Endodermal cell (in vitro differentiated cells): ENCODE data around the gene NCKAP5. TPM values are rescaled to one million over a fixed set of nuclear protein-coding genes. Genes with fewer than 3 reads are reported as not detected.

Experiments
- DNase-seq: peaks from one replicate; pipeline ENCODE4 v3.0.0-alpha.2; 2017
- H3K27ac ChIP-seq: 2 replicates; pipeline ENCODE4 v1.5.1; 2013; ENCODE audit warnings: mild to moderate bottlenecking, low read depth, low read length, moderate library complexity
- H3K27me3 ChIP-seq: 2 replicates; pipeline ENCODE4 v1.6.1; 2013; ENCODE audit warnings: mild to moderate bottlenecking, low read length, moderate library complexity; ENCODE audit not compliant: insufficient read depth, control insufficient read depth, poor library complexity, severe bottlenecking
- H3K36me3 ChIP-seq: 2 replicates; pipeline ENCODE4 v1.7.0; 2013; ENCODE audit warnings: mild to moderate bottlenecking, low read length, moderate library complexity; ENCODE audit not compliant: control insufficient read depth, insufficient read depth
- H3K4me1 ChIP-seq: one replicate; pipeline ENCODE4 v1.7.0; 2013; ENCODE audit warnings: low read length; ENCODE audit not compliant: control insufficient read depth, insufficient read depth
- H3K4me3 ChIP-seq: 2 replicates; pipeline ENCODE4 v1.5.1; 2013; ENCODE audit warnings: mild to moderate bottlenecking, low read length, moderate library complexity
- H3K9ac ChIP-seq: 2 replicates; pipeline ENCODE4 v1.6.1; 2013; ENCODE audit warnings: mild to moderate bottlenecking, low read length, moderate library complexity; ENCODE audit not compliant: poor library complexity, severe bottlenecking; ENCODE audit errors: extremely low read depth
- H3K9me3 ChIP-seq: 2 replicates; pipeline ENCODE4 v1.6.1; 2013; ENCODE audit warnings: mild to moderate bottlenecking, low read length, moderate library complexity; ENCODE audit not compliant: control insufficient read depth
- H3K27ac Mint-ChIP-seq: 2 replicates; pipeline ENCODE4 v1.8.0; 2020; ENCODE audit warnings: mixed read lengths
- H3K27me3 Mint-ChIP-seq: 2 replicates; pipeline ENCODE4 v1.8.0; 2021; ENCODE audit warnings: mild to moderate bottlenecking, mixed read lengths; ENCODE audit not compliant: insufficient read depth
- H3K36me3 Mint-ChIP-seq: 2 replicates; pipeline ENCODE4 v1.8.0; 2020; ENCODE audit warnings: low read depth, mixed read lengths
- H3K4me1 Mint-ChIP-seq: 2 replicates; pipeline ENCODE4 v1.8.0; 2020; ENCODE audit warnings: mixed read lengths
- H3K4me3 Mint-ChIP-seq: 2 replicates; pipeline ENCODE4 v1.8.0; 2020; ENCODE audit warnings: mild to moderate bottlenecking, moderate library complexity, mixed read lengths
- H3K9me3 Mint-ChIP-seq: 2 replicates; pipeline ENCODE4 v1.8.0; 2020; ENCODE audit warnings: mild to moderate bottlenecking, mixed read lengths
- CTCF ChIP-seq: fragments of 200-600 bp; sonication (generic); conservative IDR thresholded peaks from 2 replicates; pipeline ENCODE4 v1.5.0; 2021; ENCODE audit warnings: antibody characterized with exemption, mild to moderate bottlenecking
- WGBS, 2 experiments: methylation state at CpG; one replicate each; pipeline versions ENCODE4 v1.1.5 to v1.1.7; 2013; ENCODE audit warnings: missing lambda C conversion rate in 2 of 2, mixed read lengths in 1 of 2; ENCODE audit not compliant: insufficient coverage in 1 of 2, insufficient read length in 1 of 2; 5-methylcytosine and 5-hydroxymethylcytosine counted together
- total RNA-seq, 2 donors: library from RNA; stranded (reverse); fragmentation: NEBNext Ultra II Directional in 1 of 2; extraction: Animal tissue kit (Norgen Biotek cat#: 25700) in 1 of 2; gene quantifications; 2 replicates in 1 of 2; 3 replicates in 1 of 2; pipeline ENCODE4 v1.2.1, GENCODE V29; 2021

The NCKAP5 gene
- total RNA-seq, 2 donors from 2014 or later = 0.58 to 0.92 TPM

- Mint-ChIP-seq H3K27me3 (no peaks in the 10 kb centered on the region), H3K36me3 (no peaks in the 10 kb centered on the region), H3K27ac (no peak overlapping the region), H3K4me1 (peaks cover 13% of the 10 kb centered on the region), H3K4me3 (no peak overlapping the region), H3K9me3 (no peaks in the 10 kb centered on the region)
- H3K27ac ChIP-seq = no peak overlapping the region
- TF ChIP-seq CTCF = no peak
- DNase-seq = no peak
- H3K36me3 ChIP-seq = no peaks in the 10 kb centered on the region
- no peak overlapping the region for H3K4me3 ChIP-seq
- H3K4me1 ChIP-seq = peaks cover 4% of the 10 kb centered on the region
- H3K9ac ChIP-seq = no peak overlapping the region
- no peaks in the 10 kb centered on the region for H3K27me3 ChIP-seq
- no peaks in the 10 kb centered on the region for H3K9me3 ChIP-seq
- WGBS, 2 experiments = 86 to 92% methylated on average over 1 to 4 of the region's 4 CpGs
These were observed 626.8 kb downstream of the NCKAP5 start for GRCh38 chr2:132941296-132942020.

- DNase-seq = no peak
- Histone ChIP-seq H3K4me1 (no peaks in the 10 kb centered on the region), H3K9ac (no peak overlapping the region), H3K27ac (no peak overlapping the region), H3K36me3 (no peaks in the 10 kb centered on the region), H3K4me3 (no peak overlapping the region), H3K9me3 (no peaks in the 10 kb centered on the region), H3K27me3 (no peaks in the 10 kb centered on the region)
- 86% methylated on average over 2 of the region's 2 CpGs; no CpG with 5 or more reads in 1 of the 2 experiments for WGBS, 2 experiments
- Mint-ChIP-seq H3K9me3 (no peaks in the 10 kb centered on the region), H3K27ac (no peak overlapping the region), H3K36me3 (no peaks in the 10 kb centered on the region), H3K27me3 (no peaks in the 10 kb centered on the region), H3K4me3 (no peak overlapping the region), H3K4me1 (peaks cover 3% of the 10 kb centered on the region)
- TF ChIP-seq CTCF = no peak
These were observed 630.6 kb downstream of the NCKAP5 start for GRCh38 chr2:132937629-132938028.

- H3K27ac Mint-ChIP-seq = no peak overlapping the region
- no peak for TF ChIP-seq CTCF
- H3K36me3 ChIP-seq = no peaks in the 10 kb centered on the region
- WGBS, 2 experiments = 94 to 100% methylated on average over 1 of the region's 1 CpG
- no peaks in the 10 kb centered on the region for H3K9me3 Mint-ChIP-seq
- no peaks in the 10 kb centered on the region for H3K27me3 Mint-ChIP-seq
- H3K27me3 ChIP-seq = no peaks in the 10 kb centered on the region
- H3K4me1 Mint-ChIP-seq = no peaks in the 10 kb centered on the region
- DNase-seq = no peak
- H3K36me3 Mint-ChIP-seq = no peaks in the 10 kb centered on the region
- H3K9ac ChIP-seq = no peak overlapping the region
- H3K27ac ChIP-seq = no peak overlapping the region
- no peaks in the 10 kb centered on the region for H3K4me1 ChIP-seq
- H3K4me3 ChIP-seq = no peak overlapping the region
- no peak overlapping the region for H3K4me3 Mint-ChIP-seq
- no peaks in the 10 kb centered on the region for H3K9me3 ChIP-seq
These were observed 631.5 kb downstream of the NCKAP5 start for GRCh38 chr2:132936791-132937190.
